Esophagus mucosa (tissue), 1 donor: ENCODE data around the gene SOWAHC. TPM values are rescaled to one million over a fixed set of nuclear protein-coding genes. Genes with fewer than 3 reads are reported as not detected.
"Not testable (repeated sequence)": the region's sequence is repeated elsewhere in the genome, so short reads cannot be mapped to it uniquely, and the experiment has no call there.

Experiments used
- ATAC-seq: fragments of 200-7000 bp; cut with Tn5 transposase; one replicate; pipeline ENCODE4 v1.9.1; 2020
- total RNA-seq: library from RNA; stranded (reverse); gene quantifications from one replicate; pipeline ENCODE4 v1.2.4, GENCODE V29; 2023
- donor health status: DM: yes; HTN: yes; CAD: no.

SOWAHC gene
- 46.2 TPM for total RNA-seq

- peak; percentile 94 for ATAC-seq
These were observed at the start of gene SOWAHC, which contains the start of gene SEPTIN10 for GRCh38 chr2:109613922-109614714. TSS of gene SOWAHC (plus strand) at chr2:109614364. CDS start at chr2:109614490, 126 bp downstream. TSS of gene SEPTIN10 (minus strand) at chr2:109613966. CDS start at chr2:109613827, 139 bp downstream.

DNA sequence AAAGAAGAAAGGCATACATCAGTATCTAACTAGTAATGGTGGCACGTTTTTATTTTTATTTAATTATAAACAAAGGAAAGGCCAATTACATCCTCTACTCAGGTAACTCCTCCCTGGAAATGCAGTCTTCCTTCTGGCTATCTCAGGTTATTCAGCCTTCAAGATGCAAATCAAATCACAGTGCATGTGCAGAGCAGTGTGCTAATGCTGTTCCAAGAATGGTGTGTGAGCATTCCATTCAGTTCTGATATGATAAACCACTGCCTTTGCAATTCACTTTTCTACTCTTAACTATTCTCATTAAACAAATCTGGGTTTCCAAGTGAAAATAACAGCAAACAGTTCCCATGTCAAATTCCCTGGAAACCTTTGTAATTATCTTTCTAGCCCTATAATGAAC is 38.8 kb upstream of the SOWAHC start:
- no peak for ATAC-seq

DNA sequence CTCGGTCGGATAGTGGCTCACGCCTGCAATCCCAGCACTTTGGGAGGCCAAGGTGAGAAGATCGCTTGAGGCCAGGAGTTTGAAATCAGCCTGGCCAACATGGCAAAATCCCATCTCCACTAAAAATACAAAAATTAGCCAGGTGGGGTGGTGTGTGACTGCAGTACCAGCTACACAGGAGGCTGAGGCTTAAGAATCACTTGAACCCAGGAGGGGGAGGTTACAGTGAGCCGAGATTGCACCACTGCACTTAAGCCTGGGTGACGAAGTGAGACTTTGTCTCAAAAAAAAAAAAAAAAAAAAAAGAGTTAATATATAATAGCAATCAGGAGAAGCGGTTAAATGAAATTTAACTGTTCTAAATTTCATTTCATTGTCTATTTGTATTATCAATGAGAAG is 36.5 kb upstream of the SOWAHC start:
- ATAC-seq, result not testable (repeated sequence)

GRCh38 chr2:109582928-109583895 is 31.0 kb upstream of the SOWAHC start:
- no peak for ATAC-seq

DNA sequence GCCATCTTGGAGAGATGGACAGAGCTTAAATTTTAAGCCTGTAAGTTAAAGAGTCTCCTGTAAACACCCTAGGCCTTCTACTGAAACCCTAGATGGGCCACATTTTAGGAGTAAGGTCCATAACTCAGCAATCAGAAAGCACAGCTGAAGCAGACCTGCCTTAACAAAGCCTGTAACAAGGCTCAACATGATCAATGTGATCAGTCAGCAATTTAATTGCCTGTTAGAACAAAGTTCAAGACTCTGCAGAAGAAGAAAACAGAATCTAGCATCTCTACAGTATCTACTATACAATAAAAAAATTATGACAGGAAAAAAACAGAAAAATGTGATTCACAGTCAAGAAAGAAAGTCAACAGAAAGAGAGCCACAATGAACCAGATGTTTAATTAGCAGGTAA is 27.5 kb upstream of the SOWAHC start:
- ATAC-seq, result no peak

GRCh38 chr2:109591206-109591605 is 23.0 kb upstream of the SOWAHC start:
- peak; percentile 51 for ATAC-seq

GRCh38 chr2:109592905-109593304 is 21.3 kb upstream of the SOWAHC start:
- ATAC-seq, result no peak

GRCh38 chr2:109594246-109594885 is 19.8 kb upstream of the SOWAHC start:
- peak; percentile 66 for ATAC-seq

DNA sequence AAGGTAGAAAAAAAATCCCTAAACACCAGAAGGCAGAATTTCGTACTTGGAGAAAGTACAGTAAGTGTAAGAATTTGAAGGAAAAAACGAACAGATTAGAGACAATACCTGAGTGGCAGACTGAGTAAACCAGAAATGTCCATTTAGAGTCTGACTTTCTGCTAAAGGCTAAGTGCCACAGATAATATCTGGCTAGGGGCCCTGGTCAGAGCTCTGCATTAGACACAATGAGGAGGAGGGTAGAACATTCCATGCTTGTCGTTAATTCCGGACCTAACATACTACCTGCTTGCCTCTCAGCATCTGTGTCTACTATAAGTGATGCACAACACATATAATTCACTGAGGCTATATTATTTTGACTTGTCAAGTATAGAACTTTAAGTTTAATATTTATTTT is 18.5 kb upstream of the SOWAHC start:
- ATAC-seq, result no peak

GRCh38 chr2:109597283-109597682 is 16.9 kb upstream of the SOWAHC start:
- no peak for ATAC-seq

DNA sequence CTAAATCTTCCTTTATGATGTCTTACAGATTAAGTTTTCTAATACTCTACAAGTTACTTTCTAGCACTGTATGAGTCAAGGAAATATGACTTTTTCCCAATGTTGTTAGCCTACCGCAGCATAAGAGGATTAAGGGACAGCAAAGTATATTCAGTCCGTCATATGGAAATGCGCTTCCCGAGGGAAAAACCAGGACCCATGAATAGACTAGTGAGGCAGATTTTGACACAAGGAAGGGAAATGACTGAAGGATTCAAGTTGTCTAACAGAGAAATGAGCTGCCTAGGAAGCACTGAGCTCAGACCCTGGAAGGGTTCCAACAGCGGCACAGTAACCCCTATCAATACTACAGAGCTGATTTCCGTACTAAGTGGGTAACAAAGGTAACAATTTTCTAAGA is 12.4 kb upstream of the SOWAHC start:
- no peak for ATAC-seq

DNA sequence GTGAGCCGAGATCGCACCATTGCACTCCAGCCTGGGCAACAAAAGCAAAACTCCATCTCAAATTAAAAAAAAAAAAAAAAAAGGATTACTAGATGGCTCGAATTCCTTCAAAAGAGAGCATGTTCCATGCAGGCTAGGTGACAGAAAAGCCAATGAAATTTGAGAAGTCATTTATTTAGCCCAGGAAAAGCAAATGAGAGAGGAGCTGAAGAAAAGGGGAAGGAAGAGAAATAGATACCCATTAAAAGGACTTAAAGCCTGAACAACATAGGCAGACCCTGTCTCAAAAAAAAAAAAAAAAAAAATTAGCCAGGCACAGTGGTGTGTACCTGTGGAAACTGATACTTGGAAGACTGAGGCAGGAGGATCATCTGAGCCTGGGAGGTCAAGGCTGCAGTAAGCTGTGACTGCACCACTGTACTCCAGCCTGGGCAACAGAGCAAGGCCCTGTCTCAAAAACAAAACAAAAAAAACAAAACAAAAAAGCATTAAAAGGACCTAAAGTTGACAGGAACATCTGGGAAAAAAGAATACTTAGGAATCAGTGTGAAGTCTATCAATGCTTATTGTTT is 11.5 kb upstream of the SOWAHC start:
- no peak for ATAC-seq

GRCh38 chr2:109604597-109604996 is 9.6 kb upstream of the SOWAHC start:
- ATAC-seq, result peak; percentile 99

- ATAC-seq, result no peak
These were observed 6.4 kb upstream of the SOWAHC start for GRCh38 chr2:109607766-109608165.

- ATAC-seq, result no peak
These were observed 4.7 kb upstream of the SOWAHC start for GRCh38 chr2:109609352-109610024.

GRCh38 chr2:109611467-109612095 is 2.6 kb upstream of the SOWAHC start:
- no peak for ATAC-seq

GRCh38 chr2:109613081-109613921 is 863 bp upstream of the SOWAHC start:
- peak; percentile 25 for ATAC-seq

DNA sequence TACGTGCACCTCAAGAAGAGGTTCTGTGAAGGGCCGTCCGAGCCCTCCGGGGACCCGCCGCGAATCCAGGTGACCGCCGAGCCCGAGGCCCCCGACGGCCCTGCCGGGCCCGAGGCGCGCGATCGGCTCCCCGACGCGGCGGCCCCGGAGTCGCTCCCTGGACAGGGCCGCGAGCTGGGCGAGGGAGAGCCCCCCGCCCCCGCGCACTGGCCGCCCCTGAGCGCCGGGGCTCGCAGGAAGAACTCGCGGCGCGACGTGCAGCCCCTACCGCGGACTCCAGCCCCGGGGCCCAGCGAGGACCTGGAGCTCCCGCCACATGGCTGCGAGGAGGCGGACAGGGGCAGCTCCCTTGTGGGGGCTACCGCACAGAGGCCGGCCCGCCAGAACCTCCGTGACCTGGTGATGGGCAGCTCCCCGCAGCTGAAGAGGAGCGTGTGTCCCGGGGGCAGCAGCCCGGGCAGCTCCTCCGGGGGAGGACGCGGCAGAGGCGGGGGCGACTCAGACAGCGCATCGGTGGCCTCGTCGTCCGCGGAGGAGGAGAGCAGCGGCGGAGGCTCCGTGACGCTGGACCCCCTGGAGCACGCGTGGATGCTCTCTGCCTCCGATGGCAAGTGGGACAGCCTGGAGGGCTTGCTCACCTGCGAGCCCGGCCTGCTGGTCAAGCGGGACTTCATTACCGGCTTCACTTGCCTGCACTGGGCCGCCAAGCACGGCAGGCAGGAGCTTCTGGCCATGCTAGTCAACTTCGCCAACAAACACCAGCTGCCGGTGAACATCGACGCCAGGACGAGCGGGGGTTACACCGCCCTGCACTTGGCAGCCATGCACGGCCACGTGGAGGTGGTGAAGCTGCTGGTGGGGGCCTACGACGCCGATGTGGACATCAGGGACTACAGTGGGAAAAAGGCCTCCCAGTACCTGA is 812 bp downstream of the SOWAHC start:
- ATAC-seq, result peak; percentile 1

DNA sequence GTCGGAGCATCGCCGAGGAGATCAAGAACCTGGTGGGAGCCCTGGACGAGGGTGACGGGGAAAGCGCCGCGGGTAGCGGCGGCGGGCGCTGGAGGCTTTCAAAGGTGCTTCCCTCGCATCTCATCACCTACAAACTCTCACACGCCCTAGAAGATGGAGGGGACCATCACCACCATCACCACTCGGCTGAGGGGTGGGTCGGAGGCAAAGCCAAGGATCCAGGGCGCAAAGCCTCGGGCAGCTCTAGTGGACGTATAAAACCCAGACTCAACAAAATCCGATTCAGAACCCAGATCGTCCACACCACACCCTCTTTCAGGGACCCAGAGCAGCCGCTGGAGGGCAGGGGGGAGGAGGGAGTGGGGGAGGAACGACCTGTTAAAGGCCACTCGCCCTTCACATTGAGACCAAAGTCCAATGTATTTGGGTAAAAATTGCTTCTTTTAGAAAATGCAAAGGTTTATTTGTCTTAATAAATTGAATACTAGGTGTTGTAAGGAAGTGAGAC is 1.5 kb downstream of the SOWAHC start:
- ATAC-seq, result peak; percentile 2
